ENCODE measurements around the gene NMB.

The NMB gene

GRCh38 chr15:84620626-84621025 lies 37.4 kb downstream of the NMB start:
- no peak for TF ChIP-seq CTCF (IDR thresholded peaks at IDR 0.05)
- DNase-seq (ENCODE audit: low spot score), result no peak
- Histone ChIP-seq H3K4me3 (no peak overlapping the region), H3K27ac (no peak overlapping the region)

- Histone ChIP-seq H3K27ac (no peak overlapping the region), H3K4me3 (no peak overlapping the region)
- TF ChIP-seq CTCF (IDR thresholded peaks at IDR 0.05), result no peak
- DNase-seq (ENCODE audit: low spot score), result no peak
Measured at GRCh38 chr15:84616235-84616634, 41.8 kb downstream of the NMB start.

- DNase-seq (ENCODE audit: low spot score), result no peak
- no peak overlapping the region for H3K27ac ChIP-seq
- TF ChIP-seq CTCF (IDR thresholded peaks at IDR 0.05), result no peak
- H3K4me3 ChIP-seq, result no peak overlapping the region
Measured at GRCh38 chr15:84611631-84612030, 46.4 kb downstream of the NMB start.

GRCh38 chr15:84609818-84610525 lies 48.0 kb downstream of the NMB start:
- Histone ChIP-seq H3K27ac (no peak overlapping the region), H3K4me3 (no peak overlapping the region)
- no peak for DNase-seq (ENCODE audit: low spot score)
- TF ChIP-seq CTCF (IDR thresholded peaks at IDR 0.05), result no peak

- no peak overlapping the region for H3K4me3 ChIP-seq
- DNase-seq (ENCODE audit: low spot score), result no peak
- TF ChIP-seq CTCF (IDR thresholded peaks at IDR 0.05), result no peak
- no peak overlapping the region for H3K27ac ChIP-seq
Measured at GRCh38 chr15:84608707-84609284, 49.2 kb downstream of the NMB start.

- DNase-seq (ENCODE audit: low spot score), result no peak
Measured at GRCh38 chr15:84606653-84607120, 51.3 kb downstream of the NMB start.

More at GRCh38 chr15:84606653-84607120, 51.3 kb downstream of the NMB start:
- Histone ChIP-seq H3K4me3 (no peak overlapping the region), H3K27ac (no peak overlapping the region)
- no peak for TF ChIP-seq CTCF (IDR thresholded peaks at IDR 0.05)
